ENCODE data around the gene SERPINA1.

DNA sequence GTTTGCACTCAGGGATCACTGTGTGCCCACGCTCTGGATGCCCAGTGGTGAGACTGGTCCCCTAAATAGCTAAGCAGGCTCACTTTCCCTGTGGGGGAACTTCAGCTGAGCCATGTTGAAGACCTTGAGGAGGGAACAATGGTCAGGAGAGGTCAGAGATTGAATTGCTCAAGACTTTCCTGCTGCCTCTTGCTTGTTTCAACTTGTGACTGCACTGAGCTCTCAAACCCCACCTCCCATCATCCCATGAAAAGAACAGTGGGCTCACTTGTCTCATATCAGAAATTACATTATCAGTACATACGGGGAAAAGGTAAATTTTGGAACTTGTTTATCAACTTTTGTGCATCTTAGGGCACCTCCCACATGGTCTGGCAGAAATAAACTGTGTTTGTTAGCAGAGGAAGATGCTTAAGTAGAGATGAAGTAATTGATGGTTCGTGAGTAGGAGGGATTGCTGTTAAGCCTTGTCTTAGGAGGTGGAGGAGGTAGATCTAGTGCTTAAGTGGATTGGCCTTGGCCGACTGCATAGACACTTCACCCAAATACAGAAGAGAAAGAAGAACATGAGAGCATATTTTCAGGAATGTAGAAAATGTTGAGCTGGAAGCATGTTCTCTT is 15.0 kb upstream of the SERPINA1 start:
- no peak for TF ChIP-seq POLR2A (IDR thresholded peaks at IDR 0.05)
- TF ChIP-seq, protein P1, sequence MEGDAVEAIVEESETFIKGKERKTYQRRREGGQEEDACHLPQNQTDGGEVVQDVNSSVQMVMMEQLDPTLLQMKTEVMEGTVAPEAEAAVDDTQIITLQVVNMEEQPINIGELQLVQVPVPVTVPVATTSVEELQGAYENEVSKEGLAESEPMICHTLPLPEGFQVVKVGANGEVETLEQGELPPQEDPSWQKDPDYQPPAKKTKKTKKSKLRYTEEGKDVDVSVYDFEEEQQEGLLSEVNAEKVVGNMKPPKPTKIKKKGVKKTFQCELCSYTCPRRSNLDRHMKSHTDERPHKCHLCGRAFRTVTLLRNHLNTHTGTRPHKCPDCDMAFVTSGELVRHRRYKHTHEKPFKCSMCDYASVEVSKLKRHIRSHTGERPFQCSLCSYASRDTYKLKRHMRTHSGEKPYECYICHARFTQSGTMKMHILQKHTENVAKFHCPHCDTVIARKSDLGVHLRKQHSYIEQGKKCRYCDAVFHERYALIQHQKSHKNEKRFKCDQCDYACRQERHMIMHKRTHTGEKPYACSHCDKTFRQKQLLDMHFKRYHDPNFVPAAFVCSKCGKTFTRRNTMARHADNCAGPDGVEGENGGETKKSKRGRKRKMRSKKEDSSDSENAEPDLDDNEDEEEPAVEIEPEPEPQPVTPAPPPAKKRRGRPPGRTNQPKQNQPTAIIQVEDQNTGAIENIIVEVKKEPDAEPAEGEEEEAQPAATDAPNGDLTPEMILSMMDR (IDR thresholded peaks at IDR 0.05) = no peak

Data from vagina (tissue), 2 donors.